GM12872 (cell line): ENCODE results near the gene LRP4.

ENCODE experiments used
- TF ChIP-seq, protein P1 (sequence below): IDR thresholded peaks from 3 replicates; pipeline ENCODE4 v1.5.1; 2011; ENCODE audit warnings: low read depth, mild to moderate bottlenecking, low read length, moderate library complexity; ENCODE audit not compliant: insufficient read depth

LRP4 gene

DNA sequence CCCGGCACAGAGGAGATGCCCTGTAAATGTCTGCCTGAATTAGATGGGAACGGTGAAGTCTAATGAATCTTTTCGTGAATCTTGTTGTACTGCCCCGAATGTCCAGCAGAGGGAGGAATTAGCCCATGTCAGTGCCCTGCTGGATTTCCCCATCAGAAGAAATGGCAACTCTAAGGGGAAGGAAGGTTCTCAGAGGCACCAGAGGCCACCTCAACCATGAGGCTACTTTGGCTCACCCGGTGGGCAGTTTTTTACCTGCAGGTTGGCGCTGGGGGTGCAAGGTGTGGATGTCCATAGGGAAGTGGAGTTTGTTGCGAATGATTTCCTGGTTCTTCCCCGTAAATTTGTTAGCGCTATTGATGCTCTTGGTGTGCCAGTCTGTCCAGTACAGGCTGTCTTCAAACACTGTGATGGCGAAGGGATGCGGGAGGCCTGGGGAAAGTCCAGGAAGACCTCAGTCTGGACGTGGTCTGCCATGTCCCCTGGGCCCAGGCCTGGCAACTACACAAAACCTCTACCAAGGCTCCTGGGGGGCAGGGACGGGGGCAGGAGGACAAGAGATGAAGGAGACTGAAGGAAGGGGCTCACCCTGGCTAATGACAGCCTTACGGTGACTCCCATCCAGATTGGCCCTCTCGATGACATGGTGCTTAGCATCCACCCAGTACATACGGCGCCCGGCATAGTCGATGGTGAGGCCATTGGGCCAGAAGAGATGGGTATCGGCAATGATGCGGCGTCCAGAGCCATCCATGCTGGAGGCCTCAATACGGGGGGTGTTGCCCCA lies 28.5 kb downstream of the LRP4 start:
- TF ChIP-seq, protein P1, sequence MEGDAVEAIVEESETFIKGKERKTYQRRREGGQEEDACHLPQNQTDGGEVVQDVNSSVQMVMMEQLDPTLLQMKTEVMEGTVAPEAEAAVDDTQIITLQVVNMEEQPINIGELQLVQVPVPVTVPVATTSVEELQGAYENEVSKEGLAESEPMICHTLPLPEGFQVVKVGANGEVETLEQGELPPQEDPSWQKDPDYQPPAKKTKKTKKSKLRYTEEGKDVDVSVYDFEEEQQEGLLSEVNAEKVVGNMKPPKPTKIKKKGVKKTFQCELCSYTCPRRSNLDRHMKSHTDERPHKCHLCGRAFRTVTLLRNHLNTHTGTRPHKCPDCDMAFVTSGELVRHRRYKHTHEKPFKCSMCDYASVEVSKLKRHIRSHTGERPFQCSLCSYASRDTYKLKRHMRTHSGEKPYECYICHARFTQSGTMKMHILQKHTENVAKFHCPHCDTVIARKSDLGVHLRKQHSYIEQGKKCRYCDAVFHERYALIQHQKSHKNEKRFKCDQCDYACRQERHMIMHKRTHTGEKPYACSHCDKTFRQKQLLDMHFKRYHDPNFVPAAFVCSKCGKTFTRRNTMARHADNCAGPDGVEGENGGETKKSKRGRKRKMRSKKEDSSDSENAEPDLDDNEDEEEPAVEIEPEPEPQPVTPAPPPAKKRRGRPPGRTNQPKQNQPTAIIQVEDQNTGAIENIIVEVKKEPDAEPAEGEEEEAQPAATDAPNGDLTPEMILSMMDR, result peak; percentile 87

DNA sequence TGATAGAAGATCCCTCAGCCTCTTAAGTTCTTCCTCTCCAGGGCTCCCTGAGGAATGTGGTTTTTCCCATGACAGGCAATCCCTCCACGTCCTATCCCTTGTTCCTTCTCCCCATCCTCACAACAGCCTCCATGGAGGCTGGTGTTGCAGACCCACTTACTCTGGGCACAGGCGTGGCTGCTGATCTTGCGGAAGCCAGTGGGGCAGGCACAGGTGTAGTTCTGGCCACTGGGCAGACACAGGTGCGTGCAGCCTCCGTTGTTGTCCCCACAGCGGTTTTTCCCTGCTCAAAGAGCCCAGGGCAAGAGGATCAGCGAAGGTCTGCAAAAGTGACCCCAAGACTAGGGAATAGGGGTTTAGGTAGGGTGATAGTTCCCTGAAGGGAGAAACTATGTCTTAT lies 29.1 kb downstream of the LRP4 start:
- TF ChIP-seq, protein P1, result no peak

DNA sequence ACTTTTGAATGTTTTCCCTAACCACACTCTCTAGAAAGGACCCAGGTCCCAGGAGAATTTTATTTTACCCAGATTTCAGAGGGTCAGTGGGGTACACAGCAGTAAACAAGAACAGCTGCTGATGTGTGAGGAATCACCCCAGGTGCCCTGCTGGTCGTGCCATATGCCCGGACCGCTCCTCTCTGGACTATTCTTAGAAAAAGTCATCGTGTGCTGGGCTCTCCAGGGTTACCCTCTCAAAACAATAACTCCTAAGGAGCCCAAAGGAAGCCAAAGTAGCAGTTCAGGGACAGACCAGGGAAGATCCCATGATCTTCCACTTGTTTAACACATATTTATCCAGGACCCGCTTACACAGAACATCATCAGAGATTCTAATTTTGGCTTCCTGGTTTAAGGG lies 29.7 kb downstream of the LRP4 start:
- TF ChIP-seq, protein P1, result no peak

DNA sequence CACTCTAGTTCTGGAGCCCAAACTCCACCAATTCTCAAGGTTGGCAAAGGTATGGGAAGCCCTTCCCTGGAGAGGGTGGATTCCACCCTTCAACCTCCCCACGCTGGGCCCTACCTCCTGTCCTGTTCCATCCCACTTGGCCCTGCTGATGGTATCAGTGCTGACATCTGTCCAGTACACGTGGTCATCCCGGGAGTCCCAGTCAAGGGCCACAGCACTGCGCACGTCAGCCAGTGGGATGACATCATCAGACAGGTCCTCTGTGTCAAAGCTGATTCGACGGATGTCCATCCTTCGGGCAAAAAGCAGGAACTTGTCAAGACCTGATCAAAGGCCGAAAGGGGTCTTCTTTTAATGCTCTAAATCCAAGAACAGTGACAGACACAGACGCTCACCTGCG lies 32.1 kb downstream of the LRP4 start:
- TF ChIP-seq, protein P1, result no peak

DNA sequence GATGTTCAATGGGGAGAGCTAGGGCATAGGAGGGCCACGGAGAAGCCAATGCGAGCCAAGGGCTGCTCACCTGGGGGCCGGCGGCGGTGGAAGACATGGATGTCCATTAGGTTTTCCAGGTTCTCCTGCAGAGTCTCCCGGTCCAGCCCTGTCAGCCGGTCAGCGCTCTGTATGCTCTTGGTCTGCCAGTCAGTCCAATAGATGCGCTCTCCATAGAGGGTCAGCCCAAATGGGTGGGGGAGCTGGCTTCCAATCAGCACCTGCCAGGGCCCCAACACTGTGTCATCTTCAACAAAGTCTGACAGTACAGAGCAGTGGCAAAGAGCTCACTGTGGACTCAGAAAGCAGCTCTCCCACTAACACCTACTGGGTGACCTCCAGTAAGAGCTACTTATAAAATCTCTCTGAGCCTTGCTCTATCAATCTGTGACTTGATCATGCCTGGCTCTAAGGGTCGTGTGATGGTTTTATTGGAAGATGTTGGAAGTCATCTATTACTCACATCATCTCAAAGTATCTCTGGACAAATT lies 39.2 kb downstream of the LRP4 start:
- TF ChIP-seq, protein P1, result no peak

DNA sequence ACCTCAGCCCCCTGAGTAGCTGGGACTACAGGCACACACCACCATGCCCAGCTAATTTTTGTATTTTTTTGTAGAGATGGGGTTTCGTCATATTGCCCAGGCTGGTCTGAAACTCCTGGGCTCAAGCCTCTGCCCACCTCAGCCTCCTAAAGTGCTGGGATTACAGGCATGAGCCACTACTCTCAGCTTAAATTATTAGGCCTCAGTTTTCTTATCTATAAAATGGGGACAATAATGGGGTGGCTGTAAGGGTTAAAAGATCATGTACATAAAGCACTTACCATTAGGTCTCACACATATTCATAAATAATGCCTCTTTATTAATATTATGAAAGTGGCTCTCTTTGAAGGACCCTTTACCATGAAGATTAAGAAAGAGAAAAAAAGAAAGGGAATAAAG lies 40.8 kb downstream of the LRP4 start:
- TF ChIP-seq, protein P1, result no peak

DNA sequence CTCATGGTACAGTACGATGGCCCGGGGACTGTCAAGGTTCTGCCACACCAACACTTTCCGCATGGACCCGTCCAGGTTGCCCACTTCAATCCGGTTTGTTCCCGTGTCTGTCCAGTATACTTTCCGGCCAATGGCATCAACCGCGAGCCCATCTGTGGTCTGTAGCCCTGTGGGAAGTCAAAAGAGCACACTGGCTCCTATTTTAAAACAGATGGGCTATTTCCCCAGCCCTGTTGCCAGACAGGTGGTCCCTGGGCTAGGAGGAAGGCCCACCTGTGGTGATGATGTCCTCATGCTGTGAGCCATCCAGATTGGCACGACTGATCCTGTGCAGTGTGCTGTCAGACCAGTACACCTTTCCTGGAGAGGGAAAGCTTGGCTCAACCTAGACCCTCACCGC lies 41.9 kb downstream of the LRP4 start:
- TF ChIP-seq, protein P1, result no peak
